NCI-H446 (cell line): ENCODE results near the gene NAV2.

Experiments used
- DNase-seq, 2 experiments: peaks; one replicate each; lab custom pipeline; 2025; lab: John Stamatoyannopoulos, UW

NAV2 gene

DNA sequence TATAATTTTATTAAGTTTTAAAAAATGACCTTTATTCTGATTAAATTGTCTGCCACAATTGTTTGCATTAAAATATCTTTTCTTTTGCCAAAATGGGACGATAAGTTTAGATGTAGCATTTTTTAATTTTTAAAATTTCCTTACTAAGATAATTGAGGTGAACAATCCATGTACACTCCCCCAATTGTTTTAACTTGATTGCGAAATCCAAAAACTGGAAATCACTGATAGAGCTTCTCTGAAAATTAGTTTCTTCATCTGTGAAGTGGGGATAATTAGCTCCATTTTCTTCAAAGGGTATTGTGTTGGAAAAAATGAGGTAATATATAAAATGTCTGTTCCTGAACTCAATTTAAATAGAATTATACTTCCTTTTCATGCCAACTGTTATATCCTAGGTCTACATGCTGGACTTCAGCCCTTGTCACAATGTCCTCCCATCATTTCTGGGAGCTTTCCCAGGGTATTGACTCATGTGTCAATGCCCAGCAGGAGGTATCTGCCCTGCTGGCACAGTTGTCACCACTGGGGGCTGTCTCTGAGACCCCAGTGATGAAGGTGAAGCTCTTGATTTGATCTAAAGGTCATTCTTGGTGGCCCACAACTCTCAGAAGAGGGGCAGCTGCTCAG lies 28.7 kb upstream of the NAV2 start:
- no peak for DNase-seq

DNA sequence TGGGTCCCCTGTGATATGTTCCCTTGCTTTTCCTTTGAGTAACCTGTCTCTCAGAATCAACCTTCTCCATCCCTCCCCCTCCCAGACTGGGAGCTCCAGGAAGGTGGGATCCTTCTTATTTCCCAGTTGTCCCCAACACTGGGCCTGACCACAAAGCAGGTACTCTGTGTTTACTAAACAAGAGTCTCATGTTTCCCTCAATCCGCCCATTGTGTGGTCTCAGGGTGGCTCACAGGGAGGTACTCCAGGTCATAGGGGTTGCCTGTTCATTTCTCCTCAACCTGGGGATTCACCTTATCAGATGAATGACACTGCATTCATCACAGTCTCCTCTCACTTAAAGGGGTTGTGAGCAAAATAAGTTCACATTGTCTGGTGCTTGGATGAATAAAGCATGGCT lies 26.4 kb upstream of the NAV2 start:
- no peak for DNase-seq

DNA sequence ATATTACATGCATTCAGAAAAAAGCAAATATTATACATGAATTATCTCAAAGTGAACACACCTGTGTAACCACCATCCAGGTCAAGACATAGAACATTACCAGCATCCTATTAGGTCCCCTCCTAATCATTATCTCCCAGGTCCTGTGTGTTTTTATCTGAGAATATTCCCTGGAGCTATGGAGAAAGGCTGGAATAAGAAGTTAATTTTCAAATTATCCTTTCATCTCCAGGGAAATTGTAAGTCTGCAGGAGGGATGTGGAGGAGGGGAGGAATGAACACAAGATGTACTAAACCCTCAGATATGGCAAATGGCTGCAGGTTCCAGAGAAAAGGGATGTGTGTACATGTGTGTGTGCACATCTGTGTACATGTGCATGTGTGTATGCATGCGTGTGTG lies 25.2 kb upstream of the NAV2 start:
- no peak for DNase-seq

DNA sequence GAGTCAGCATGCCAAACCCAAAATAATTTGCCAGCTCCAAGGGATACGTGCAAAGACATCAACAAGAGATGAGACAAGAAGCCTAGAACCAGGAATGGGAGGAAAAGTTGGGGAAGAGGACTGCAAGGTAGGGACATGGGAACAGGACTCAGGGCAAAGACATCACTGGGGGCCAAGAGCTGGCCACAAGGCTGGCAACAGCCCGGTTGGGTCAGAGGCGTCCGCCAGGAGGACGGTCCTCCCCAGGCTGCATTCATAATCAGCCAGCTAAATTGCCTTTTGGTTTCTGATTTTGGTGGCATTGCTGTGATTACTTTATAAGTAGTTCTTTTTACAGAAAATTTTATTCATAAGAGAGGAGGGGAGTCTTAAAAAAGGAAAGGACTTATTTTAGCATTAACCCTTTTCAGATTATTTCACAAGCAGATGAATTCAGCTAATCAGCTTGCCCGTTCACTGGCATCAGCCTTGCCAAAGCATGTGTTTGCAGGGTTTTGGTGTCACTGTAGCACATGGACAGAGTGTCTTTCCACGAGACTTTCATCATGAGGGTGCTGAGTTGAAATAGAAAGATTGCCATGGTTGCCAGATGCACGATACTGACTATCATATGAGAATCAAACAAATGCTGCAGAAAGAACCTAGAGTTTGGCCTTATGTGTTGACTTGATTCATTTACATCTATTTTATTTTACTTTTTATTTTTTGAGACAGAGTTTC lies 23.2 kb upstream of the NAV2 start:
- no peak for DNase-seq

- no peak for DNase-seq
Observed at GRCh38 chr11:19690885-19691284, 21.8 kb upstream of the NAV2 start.

- peak; percentile 71 to 95 for DNase-seq
Observed at GRCh38 chr11:19691815-19692500, 20.7 kb upstream of the NAV2 start.

GRCh38 chr11:19693146-19693545 lies 19.5 kb upstream of the NAV2 start:
- DNase-seq, result no peak

DNA sequence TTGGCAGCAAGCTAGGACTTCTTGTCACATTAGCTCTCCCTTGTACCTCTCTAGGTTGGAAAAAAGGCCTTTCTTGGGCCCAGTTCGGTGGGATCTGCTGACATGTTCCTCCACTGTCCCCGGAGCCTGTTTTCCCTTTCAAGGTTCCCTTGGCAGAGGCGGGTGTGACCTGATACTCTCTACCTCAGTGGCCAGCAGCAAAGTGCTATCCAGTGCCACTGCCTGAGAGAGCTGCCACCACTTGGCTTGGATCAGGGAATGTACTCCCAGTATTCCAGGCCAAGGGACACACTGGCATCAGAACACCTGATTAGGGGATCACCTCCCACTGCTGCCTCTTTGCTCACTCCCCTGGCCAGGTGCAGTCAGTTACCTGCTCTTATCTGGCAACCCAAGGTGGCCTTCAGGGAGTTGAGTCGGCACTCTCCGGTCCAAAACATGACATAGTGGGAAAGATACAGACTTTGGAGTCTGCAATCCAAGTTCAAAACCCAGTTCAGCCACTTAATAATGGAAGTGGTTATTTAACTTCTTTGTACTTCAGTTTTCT lies 17.8 kb upstream of the NAV2 start:
- DNase-seq, result no peak

DNA sequence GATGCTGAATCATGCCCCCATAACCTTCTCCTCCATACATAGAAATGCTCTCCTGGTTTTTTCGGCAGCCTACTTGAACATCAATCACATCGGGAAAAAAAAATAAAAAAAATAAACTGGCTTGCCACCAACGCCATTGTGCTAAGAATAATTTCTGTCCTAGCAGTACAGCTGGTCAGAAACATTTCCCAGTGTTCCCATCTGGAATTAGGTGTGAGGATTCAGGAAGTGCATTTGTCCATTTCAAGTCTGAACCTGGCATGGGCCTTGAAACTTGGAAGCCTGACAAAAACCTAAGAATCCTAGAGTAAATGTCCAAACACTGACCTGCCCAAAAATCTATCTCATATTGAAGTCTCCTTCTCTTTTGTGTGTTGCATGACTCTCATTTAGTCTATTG lies 16.6 kb upstream of the NAV2 start:
- peak; percentile 69 to 81 for DNase-seq

DNA sequence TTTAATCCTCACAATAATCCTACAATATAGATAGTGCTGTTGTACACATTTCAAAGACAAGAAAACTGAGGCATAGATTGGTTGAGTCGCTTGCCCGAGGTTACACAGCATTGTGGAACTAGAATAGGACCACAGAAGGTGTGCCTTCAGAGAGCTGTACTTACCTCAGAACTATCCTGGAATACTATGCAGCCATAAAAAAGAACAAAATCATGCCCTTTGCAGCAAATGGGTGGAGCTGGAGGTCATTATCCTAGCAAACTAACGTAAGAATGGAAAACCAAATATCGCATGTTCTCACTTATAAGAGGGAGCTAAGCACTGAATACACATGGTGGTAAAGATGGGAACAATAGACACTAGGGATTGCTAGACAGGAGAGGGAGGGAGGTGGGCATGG lies 15.7 kb upstream of the NAV2 start:
- no peak for DNase-seq

DNA sequence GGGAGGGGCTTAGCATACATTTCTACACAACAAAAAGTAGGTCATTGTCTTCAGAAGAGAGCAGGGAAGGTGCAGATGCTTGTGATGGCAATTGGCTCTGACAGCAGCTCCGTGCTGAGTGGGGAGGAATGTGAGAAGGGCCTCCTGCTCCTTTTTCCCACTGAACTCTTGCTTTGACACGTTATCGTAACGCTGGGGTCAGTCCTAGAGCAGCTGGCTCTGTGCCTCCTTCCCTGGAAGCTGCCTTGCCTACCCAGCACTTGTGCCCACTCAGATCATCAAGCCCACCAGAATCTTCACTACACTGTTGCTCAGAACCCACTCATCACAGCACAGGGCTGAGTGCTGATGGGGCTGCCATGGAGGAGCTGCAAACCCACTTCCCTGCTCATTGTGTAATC lies 14.9 kb upstream of the NAV2 start:
- no peak for DNase-seq

DNA sequence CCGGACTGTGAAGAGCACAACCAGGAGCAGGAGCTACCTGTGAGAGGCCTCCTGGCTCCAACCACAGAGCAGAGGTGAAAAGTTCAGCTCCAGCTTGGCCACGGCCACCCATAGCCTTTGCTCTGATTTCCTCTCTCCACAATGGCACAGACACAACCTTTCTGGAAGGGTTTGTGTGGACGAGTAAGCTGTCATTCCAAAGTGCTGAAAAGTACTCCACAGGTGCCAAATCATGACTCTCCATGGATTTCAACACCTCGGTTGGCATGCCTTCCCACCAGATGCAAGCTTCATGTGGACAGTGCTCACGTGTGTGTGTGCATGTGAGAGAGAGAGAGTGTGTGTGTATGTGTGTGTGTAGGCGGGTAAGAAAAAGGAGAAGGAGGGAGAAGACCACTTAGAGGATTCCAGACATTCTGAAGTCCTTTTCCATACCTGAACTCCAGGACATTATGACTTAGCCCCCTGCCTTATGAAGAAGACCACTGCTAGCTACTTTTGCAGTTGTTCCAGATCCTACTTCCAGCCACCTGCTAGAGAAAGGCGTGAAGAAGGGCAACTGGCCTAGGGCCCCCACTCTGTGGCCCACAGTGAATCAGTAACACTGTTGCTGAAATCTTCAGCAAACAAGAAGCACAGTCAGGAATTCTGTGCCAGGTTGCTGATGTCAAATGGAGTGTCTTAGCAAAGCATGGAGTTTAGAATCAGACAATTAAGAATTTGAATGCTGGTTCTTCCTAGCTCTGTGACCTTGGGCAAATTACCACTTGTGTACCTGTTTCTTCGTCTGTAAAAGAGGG lies 13.9 kb upstream of the NAV2 start:
- DNase-seq, result no peak

GRCh38 chr11:19701421-19701820 lies 11.2 kb upstream of the NAV2 start:
- DNase-seq, result no peak

DNA sequence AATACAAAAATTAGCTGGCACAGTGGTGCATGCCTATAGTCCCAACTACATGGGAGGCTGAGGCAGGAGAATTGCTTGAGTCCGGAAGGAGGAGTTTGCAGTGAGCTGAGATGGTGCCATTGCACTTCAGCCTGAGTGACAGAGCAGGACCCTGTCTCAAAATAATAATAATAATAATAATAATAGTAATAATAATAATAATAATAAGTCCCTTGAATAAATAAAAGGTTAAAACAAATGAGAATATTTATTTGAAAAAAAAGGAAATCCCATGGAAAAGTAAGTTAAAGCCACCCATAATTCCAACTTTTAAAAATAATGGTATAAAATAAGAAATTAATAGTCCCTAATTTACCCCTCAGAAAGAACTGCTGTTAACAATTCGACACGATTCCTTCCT lies 10.0 kb upstream of the NAV2 start:
- no peak for DNase-seq

GRCh38 chr11:19703211-19703610 lies 9.4 kb upstream of the NAV2 start:
- no peak for DNase-seq

DNA sequence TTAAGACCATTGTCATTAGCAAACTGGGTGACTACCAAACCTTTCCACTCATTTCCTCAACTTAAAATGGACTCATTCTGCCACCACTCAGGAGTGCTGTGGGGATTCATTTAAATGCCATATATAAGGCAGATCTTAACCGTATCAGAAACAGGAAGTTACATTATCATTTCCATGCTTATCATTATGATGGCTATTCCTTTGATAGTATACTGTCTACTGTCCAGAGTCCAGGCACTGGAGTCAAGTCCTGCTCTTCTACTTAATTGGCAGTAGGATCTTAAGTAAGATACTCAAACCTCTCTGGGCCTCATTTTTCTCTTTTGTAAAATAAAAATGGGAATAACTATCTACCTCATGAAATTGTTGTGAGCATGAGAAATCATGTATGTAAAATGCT lies 8.4 kb upstream of the NAV2 start:
- no peak for DNase-seq

DNA sequence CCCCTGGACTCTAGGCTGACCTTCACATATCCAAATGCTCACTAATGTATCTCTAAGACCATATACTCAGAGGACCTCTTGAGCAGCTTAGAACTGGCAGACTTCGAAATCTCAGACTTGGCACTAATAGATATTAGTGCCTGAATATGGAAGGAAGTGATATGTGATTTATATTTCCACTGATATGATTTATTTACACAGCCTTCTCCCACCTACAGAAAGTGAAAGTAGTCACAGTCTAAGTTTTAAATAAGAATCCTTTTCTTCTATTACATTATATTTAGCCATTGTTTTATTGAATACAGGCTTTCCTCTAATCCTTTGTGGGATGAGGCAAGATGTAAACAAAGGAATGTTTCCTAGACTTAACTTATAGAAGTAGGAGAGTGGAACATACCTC lies 6.7 kb upstream of the NAV2 start:
- DNase-seq, result no peak

DNA sequence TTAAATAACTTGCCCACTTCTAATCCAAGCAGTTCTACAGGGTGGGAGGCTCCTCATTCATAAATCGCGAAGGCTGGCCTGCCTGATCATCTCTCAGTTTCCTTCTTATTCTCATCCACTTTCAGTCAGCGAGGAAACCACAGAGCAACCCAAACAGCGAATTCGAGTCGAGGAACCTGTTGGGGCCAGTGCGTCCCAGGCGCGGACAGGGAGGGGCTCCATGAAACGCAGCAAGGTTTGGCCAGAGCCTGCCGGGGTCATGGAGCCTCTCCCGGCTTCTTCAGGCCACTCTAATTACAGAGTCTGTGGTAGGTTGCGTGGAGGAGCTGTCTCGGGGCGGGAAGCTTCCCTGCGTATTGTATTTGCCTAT lies 741 bp upstream of the NAV2 start:
- DNase-seq, result no peak

DNA sequence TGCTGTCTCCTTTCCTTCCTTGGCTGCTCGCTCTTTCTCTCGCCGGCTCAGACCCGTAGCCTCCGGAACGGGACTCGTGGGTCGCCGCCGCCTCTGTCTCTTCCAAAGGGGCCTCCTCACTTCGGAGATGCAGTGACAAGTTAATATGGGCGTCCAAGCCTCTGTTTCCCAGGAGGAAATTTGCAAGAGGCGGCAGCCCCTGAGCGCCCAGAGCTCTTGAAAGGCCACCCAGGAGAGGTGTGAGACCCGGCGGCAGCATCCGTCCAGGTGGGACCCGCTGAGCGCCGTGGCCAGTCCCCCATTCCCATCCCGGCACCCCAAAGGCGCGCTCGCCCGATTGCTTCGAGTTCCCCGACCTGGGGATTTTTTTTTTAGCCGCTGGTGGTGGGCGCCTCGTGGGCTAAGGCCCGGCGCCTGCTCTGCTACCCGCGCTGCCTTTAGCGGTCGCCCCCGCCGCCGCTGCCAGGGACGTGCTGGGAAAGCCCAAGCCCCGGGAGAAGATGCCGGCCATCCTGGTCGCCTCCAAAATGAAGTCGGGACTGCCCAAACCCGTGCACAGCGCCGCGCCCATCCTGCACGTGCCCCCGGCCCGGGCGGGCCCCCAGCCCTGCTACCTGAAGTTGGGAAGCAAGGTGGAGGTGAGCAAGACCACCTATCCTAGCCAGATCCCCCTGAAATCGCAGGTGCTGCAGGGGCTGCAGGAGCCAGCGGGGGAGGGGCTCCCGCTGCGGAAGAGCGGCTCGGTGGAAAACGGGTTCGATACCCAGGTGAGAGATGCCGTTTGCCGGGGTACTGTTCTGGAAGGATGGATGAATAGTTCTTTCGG lies 772 bp downstream of the NAV2 start:
- DNase-seq, result no peak

- DNase-seq, result peak in 1 of 2 experiments; percentile 45
Observed at GRCh38 chr11:19714022-19714386, 1.4 kb downstream of the NAV2 start.
